Neuronal stem cell (in vitro differentiated cells): ENCODE data around the gene CXCL17.

ENCODE experiments used
- DNase-seq: peaks from one replicate; pipeline ENCODE4 v3.0.0-alpha.2; 2013; ENCODE audit warnings: low spot score
- H2AFZ ChIP-seq: one replicate; pipeline ENCODE4 v1.6.1; 2013; ENCODE audit warnings: mild to moderate bottlenecking, low read length, inconsistent platforms
- H2AK5ac ChIP-seq: 2 replicates; pipeline ENCODE4 v1.6.1; 2013; ENCODE audit warnings: low read depth, mild to moderate bottlenecking, inconsistent platforms, low read length, moderate library complexity, mixed read lengths
- H2BK120ac ChIP-seq: 2 replicates; pipeline ENCODE4 v1.6.1; 2013; ENCODE audit warnings: low read depth, mild to moderate bottlenecking, inconsistent platforms, low read length, moderate library complexity, mixed read lengths
- H2BK12ac ChIP-seq: one replicate; pipeline ENCODE4 v1.6.1; 2013; ENCODE audit warnings: low read length, inconsistent platforms
- H2BK15ac ChIP-seq: 2 replicates; pipeline ENCODE4 v1.6.1; 2013; ENCODE audit warnings: mild to moderate bottlenecking, low read length, inconsistent platforms, mixed read lengths
- H2BK5ac ChIP-seq: one replicate; pipeline ENCODE4 v1.6.1; 2013; ENCODE audit warnings: inconsistent platforms, mild to moderate bottlenecking, low read length, moderate library complexity
- H3K14ac ChIP-seq: one replicate; pipeline ENCODE4 v1.6.1; 2013; ENCODE audit warnings: low read length, inconsistent platforms
- H3K18ac ChIP-seq: 2 replicates; pipeline ENCODE4 v1.6.1; 2013; ENCODE audit warnings: low read length, inconsistent platforms
- H3K23ac ChIP-seq: 2 replicates; pipeline ENCODE4 v1.6.1; 2013; ENCODE audit warnings: low read depth, mild to moderate bottlenecking, mixed read lengths, low read length, inconsistent platforms; ENCODE audit not compliant: poor library complexity
- H3K27ac ChIP-seq: replicated peaks from 3 replicates; pipeline ENCODE4 v1.5.1; 2013; ENCODE audit warnings: low read length, inconsistent platforms
- H3K27me3 ChIP-seq, 3 experiments: 2 replicates each; pipeline ENCODE4 v1.6.1; 2013; ENCODE audit warnings: low read length in 3 of 3, mild to moderate bottlenecking in 2 of 3, inconsistent platforms in 1 of 3, low read depth in 1 of 3, mixed read lengths in 1 of 3, moderate library complexity in 1 of 3; ENCODE audit not compliant: control insufficient read depth in 3 of 3, insufficient read depth in 3 of 3
- H3K36me3 ChIP-seq, 2 donors: replicated peaks in 1 of 2; 2 replicates each; pipeline ENCODE4 v1.6.1; 2013; ENCODE audit warnings: low read length in 2 of 2; ENCODE audit not compliant: control insufficient read depth in 2 of 2, insufficient read depth in 2 of 2
- H3K4ac ChIP-seq: 2 replicates; pipeline ENCODE4 v1.6.1; 2013; ENCODE audit warnings: inconsistent platforms, mild to moderate bottlenecking, low read length, moderate library complexity
- H3K4me1 ChIP-seq, 2 donors: 1 replicate in 1 of 2; 2 replicates in 1 of 2; pipeline ENCODE4 v1.6.1; 2013; ENCODE audit warnings: low read length in 2 of 2, low read depth in 1 of 2; ENCODE audit not compliant: control insufficient read depth in 2 of 2, insufficient read depth in 1 of 2
- H3K4me2 ChIP-seq: one replicate; pipeline ENCODE4 v1.6.1; 2013; ENCODE audit warnings: mild to moderate bottlenecking, low read length, inconsistent platforms; ENCODE audit not compliant: insufficient read depth, poor library complexity, severe bottlenecking
- H3K4me3 ChIP-seq, 2 donors: 2 replicates each; pipeline ENCODE4 v1.5.1; 2013; ENCODE audit warnings: low read length in 2 of 2, mild to moderate bottlenecking in 2 of 2, inconsistent platforms in 1 of 2, moderate library complexity in 1 of 2
- H3K79me1 ChIP-seq: one replicate; pipeline ENCODE4 v1.6.1; 2013; ENCODE audit warnings: low read depth, mild to moderate bottlenecking, inconsistent platforms, low read length, moderate library complexity
- H3K9ac ChIP-seq: one replicate; pipeline ENCODE4 v1.6.1; 2013; ENCODE audit warnings: mild to moderate bottlenecking, low read depth, low read length, inconsistent platforms; ENCODE audit not compliant: poor library complexity
- H3K9me3 ChIP-seq, 2 donors: replicated peaks in 1 of 2; 2 replicates each; pipeline versions ENCODE3 to v1.6.1; 2013; ENCODE audit warnings: low read length in 2 of 2, mild to moderate bottlenecking in 2 of 2, inconsistent platforms in 1 of 2, low read depth in 1 of 2, mixed read lengths in 1 of 2, moderate library complexity in 1 of 2; ENCODE audit not compliant: control insufficient read depth in 2 of 2, insufficient read depth in 1 of 2
- H4K8ac ChIP-seq: one replicate; pipeline ENCODE4 v1.6.1; 2013; ENCODE audit warnings: low read depth, mild to moderate bottlenecking, inconsistent platforms, low read length, moderate library complexity
- H4K91ac ChIP-seq: one replicate; pipeline ENCODE4 v1.6.1; 2013; ENCODE audit warnings: low read length, low read depth, mild to moderate bottlenecking, inconsistent platforms; ENCODE audit not compliant: poor library complexity
- WGBS, 2 donors: extraction: QIAGEN DNeasy Blood & Tissue Kit; methylation state at CpG; one replicate each; pipeline ENCODE4 v1.1.7; 2013; ENCODE audit warnings: missing lambda C conversion rate in 2 of 2, mixed read lengths in 1 of 2; ENCODE audit not compliant: insufficient read length in 2 of 2, insufficient replicate concordance in 1 of 2; ENCODE audit errors: extremely low coverage in 2 of 2; 5-methylcytosine and 5-hydroxymethylcytosine counted together

CXCL17 gene

DNA sequence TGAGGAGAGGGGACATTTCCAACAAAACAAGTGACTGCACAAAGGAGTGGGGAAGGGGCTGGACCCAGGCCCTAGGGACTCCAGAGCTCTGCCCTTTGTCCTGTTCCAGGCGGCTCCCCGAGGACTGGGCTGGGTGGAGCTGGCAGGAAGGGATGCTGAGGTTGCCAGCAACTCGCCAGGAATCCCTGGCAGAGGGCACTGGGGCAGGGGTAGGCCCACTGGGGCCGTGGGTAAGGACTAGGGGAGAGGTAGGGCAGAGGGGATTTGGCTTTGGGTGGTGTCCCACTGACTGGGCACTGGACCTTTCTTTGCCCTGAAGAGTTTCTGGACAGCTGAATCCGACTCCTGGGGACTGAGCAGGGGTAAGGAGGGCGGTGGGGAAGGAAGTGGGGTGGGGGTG, 23.4 kb downstream of the CXCL17 start:
- peaks cover 2 to 26% of the 10 kb centered on the region in 2 donors for H3K36me3 ChIP-seq
- H4K91ac ChIP-seq = no peak overlapping the region
- no peak for DNase-seq
- peak overlapping the region; percentile 52 for H2BK12ac ChIP-seq
- peaks cover 3% of the 10 kb centered on the region for H3K79me1 ChIP-seq
- no peak overlapping the region for H3K27ac ChIP-seq
- H3K9me3 ChIP-seq = peaks cover 0 to 2% of the 10 kb centered on the region in 2 donors
- no peak overlapping the region for H2BK5ac ChIP-seq
- no peak overlapping the region for H3K14ac ChIP-seq
- no CpG with 5 or more reads among the region's 6 CpGs for WGBS, 2 donors
- H3K27me3 ChIP-seq = peaks cover 0 to 6% (median 0%) of the 10 kb centered on the region in 3 experiments
- no peak overlapping the region for H3K9ac ChIP-seq
- no peak overlapping the region for H2BK120ac ChIP-seq
- H4K8ac ChIP-seq = no peak overlapping the region
- H3K4me1 ChIP-seq = peaks cover 15 to 16% of the 10 kb centered on the region in 2 donors
- H2AK5ac ChIP-seq = no peak overlapping the region
- H3K4me3 ChIP-seq = no peak overlapping the region
- H3K18ac ChIP-seq = peak overlapping the region; percentile 81
- no peak overlapping the region for H3K4me2 ChIP-seq
- no peak overlapping the region for H3K4ac ChIP-seq
- no peak overlapping the region for H2AFZ ChIP-seq
- no peak overlapping the region for H2BK15ac ChIP-seq
- H3K23ac ChIP-seq = no peak overlapping the region

DNA sequence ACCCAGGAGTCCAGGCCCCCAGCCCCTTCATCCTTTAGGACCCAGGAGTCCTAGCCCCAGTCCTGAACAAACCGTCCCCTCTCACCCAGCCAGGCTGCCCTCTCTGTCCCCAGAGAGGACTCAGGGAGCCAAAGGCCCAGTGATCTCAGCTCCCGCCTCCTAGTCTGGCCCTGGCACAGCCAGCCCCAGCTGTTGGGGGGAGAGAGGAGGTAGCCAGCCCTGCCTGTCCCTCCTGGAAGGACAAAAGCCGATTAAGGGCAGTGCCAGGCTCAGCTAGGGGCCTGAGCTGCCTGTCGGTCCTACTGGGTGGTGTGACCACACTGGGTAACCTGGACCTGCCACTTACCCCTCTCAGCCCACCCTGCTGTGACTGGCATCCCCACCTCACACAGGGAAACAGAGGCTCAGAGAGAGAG, 30.1 kb downstream of the CXCL17 start:
- H3K18ac ChIP-seq = peak overlapping the region; percentile 48
- H3K4ac ChIP-seq = no peak overlapping the region
- H3K14ac ChIP-seq = no peak overlapping the region
- H3K9me3 ChIP-seq = no peaks in the 10 kb centered on the region
- H3K79me1 ChIP-seq = peaks cover 5% of the 10 kb centered on the region
- H4K8ac ChIP-seq = no peak overlapping the region
- no peak overlapping the region for H2AFZ ChIP-seq
- peak overlapping the region; percentile 57 for H3K9ac ChIP-seq
- H4K91ac ChIP-seq = no peak overlapping the region
- H3K4me2 ChIP-seq = no peak overlapping the region
- H3K27ac ChIP-seq = no peak overlapping the region
- H2BK5ac ChIP-seq = no peak overlapping the region
- WGBS, 2 donors = no CpG with 5 or more reads among the region's 4 CpGs
- peak overlapping the region; percentile 49 for H2AK5ac ChIP-seq
- H3K4me1 ChIP-seq = peaks cover 0 to 6% of the 10 kb centered on the region in 2 donors
- no peak overlapping the region for H2BK12ac ChIP-seq
- H3K36me3 ChIP-seq = peaks cover 4 to 51% of the 10 kb centered on the region in 2 donors
- no peak overlapping the region for H2BK120ac ChIP-seq
- H2BK15ac ChIP-seq = no peak overlapping the region
- no peaks in the 10 kb centered on the region for H3K27me3 ChIP-seq
- peak overlapping the region; percentile 27 for H3K23ac ChIP-seq
- H3K4me3 ChIP-seq = no peak overlapping the region
- DNase-seq = no peak

DNA sequence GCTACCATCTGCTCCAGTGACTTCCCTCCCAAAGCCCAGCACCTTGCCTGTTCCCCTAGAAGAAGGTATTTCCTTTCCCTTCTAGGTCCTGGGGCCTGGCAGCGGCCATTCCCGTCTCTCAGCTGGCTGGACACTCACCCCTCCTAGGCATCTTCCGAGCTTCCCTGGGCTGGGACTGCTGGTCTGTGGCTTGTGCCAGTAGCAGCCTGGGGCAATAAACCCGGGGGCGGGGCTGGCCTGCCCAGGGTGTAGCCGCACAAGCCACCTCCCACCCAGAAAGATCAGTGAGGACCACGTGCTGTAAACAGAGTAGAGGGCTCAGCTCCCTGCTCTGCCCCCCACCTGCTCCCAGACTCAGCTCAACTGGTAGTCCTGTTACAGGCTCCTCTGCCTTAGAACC, 30.5 kb downstream of the CXCL17 start:
- H3K27ac ChIP-seq = no peak overlapping the region

GRCh38 chr19:42411581-42412178, 31.1 kb downstream of the CXCL17 start:
- Histone ChIP-seq H2AFZ (no peak overlapping the region), H4K8ac (no peak overlapping the region), H3K36me3 (peaks cover 10 to 58% of the 10 kb centered on the region in 2 donors)

More for the DNA sequence above, 30.5 kb downstream of the CXCL17 start:
- H2AFZ ChIP-seq = no peak overlapping the region
- DNase-seq = no peak
- no peak overlapping the region for H3K4me3 ChIP-seq
- no peaks in the 10 kb centered on the region for H3K27me3 ChIP-seq
- H2BK5ac ChIP-seq = no peak overlapping the region
- peaks cover 7 to 54% of the 10 kb centered on the region in 2 donors for H3K36me3 ChIP-seq
- no peak overlapping the region for H4K8ac ChIP-seq
- H3K9ac ChIP-seq = no peak overlapping the region
- WGBS, 2 donors = no CpG with 5 or more reads among the region's 7 CpGs
- peaks cover 5% of the 10 kb centered on the region for H3K79me1 ChIP-seq
- no peak overlapping the region for H3K14ac ChIP-seq
- H2BK15ac ChIP-seq = no peak overlapping the region
- H3K4me2 ChIP-seq = no peak overlapping the region
- H3K23ac ChIP-seq = peak overlapping the region; percentile 27
- H2BK12ac ChIP-seq = no peak overlapping the region
- peaks cover 0 to 6% of the 10 kb centered on the region in 2 donors for H3K4me1 ChIP-seq
- H2AK5ac ChIP-seq = no peak overlapping the region
- no peak overlapping the region for H4K91ac ChIP-seq
- H3K18ac ChIP-seq = no peak overlapping the region
- H3K4ac ChIP-seq = no peak overlapping the region
- H3K9me3 ChIP-seq = no peaks in the 10 kb centered on the region
- no peak overlapping the region for H2BK120ac ChIP-seq

More at GRCh38 chr19:42411581-42412178, 31.1 kb downstream of the CXCL17 start:
- Histone ChIP-seq H3K4me2 (no peak overlapping the region), H2BK12ac (no peak overlapping the region), H3K4me1 (peaks cover 0 to 6% of the 10 kb centered on the region in 2 donors), H3K27me3 (no peaks in the 10 kb centered on the region), H3K18ac (no peak overlapping the region), H3K4me3 (no peak overlapping the region), H2BK5ac (no peak overlapping the region), H2AK5ac (no peak overlapping the region), H4K91ac (no peak overlapping the region), H2BK120ac (no peak overlapping the region), H3K9me3 (no peaks in the 10 kb centered on the region), H3K79me1 (peaks cover 5% of the 10 kb centered on the region), H3K4ac (no peak overlapping the region), H3K27ac (no peak overlapping the region), H2BK15ac (no peak overlapping the region), H3K14ac (no peak overlapping the region), H3K23ac (no peak overlapping the region), H3K9ac (no peak overlapping the region)
- WGBS, 2 donors = no CpG with 5 or more reads among the region's 8 CpGs
- DNase-seq = no peak
